ENCODE results near the gene FTL.

The FTL gene

GRCh38 chr19:48966541-48967345 is 1.6 kb downstream of the FTL start:
- DNase-seq (ENCODE audit: low spot score): no peak

- DNase-seq (ENCODE audit: low spot score): no peak
Observed at GRCh38 chr19:48967346-48968178, 2.5 kb downstream of the FTL start.

- DNase-seq (ENCODE audit: low spot score): no peak
Observed at GRCh38 chr19:48968179-48968661, 3.1 kb downstream of the FTL start.

- no peak for DNase-seq (ENCODE audit: low spot score)
Observed at GRCh38 chr19:48968813-48969218, 3.7 kb downstream of the FTL start.

GRCh38 chr19:48969276-48970138 is 4.4 kb downstream of the FTL start:
- DNase-seq (ENCODE audit: low spot score): no peak

- DNase-seq (ENCODE audit: low spot score): no peak
Observed at GRCh38 chr19:48970139-48970766, 5.1 kb downstream of the FTL start.

- DNase-seq (ENCODE audit: low spot score): peak; percentile 81
Observed at GRCh38 chr19:48970923-48971395, 5.8 kb downstream of the FTL start.

- peak; percentile 30 for DNase-seq (ENCODE audit: low spot score)
Observed at GRCh38 chr19:48975947-48976847, 11.1 kb downstream of the FTL start.

GRCh38 chr19:48977061-48977460 is 12.0 kb downstream of the FTL start:
- DNase-seq (ENCODE audit: low spot score): no peak

- no peak for DNase-seq (ENCODE audit: low spot score)
Observed at GRCh38 chr19:48982280-48982679, 17.2 kb downstream of the FTL start.

GRCh38 chr19:48985711-48986110 is 20.6 kb downstream of the FTL start:
- no peak for DNase-seq (ENCODE audit: low spot score)

GRCh38 chr19:48986211-48986610 is 21.1 kb downstream of the FTL start:
- no peak for DNase-seq (ENCODE audit: low spot score)

GRCh38 chr19:48987323-48987722 is 22.2 kb downstream of the FTL start:
- no peak for DNase-seq (ENCODE audit: low spot score)

GRCh38 chr19:48988286-48988685 is 23.2 kb downstream of the FTL start:
- no peak for DNase-seq (ENCODE audit: low spot score)

- no peak for DNase-seq (ENCODE audit: low spot score)
Observed at GRCh38 chr19:48988860-48989259, 23.8 kb downstream of the FTL start.

GRCh38 chr19:48989701-48990291 is 24.7 kb downstream of the FTL start:
- no peak for DNase-seq (ENCODE audit: low spot score)

GRCh38 chr19:48990400-48990799 is 25.3 kb downstream of the FTL start:
- DNase-seq (ENCODE audit: low spot score): no peak

- no peak for DNase-seq (ENCODE audit: low spot score)
Observed at GRCh38 chr19:48991011-48991609, 26.0 kb downstream of the FTL start.

- no peak for DNase-seq (ENCODE audit: low spot score)
Observed at GRCh38 chr19:48991873-48992580, 26.9 kb downstream of the FTL start.
